Muscle of leg (tissue), 11 donors: ENCODE measurements around the gene SERPINB13. TPM values are rescaled to one million over a fixed set of nuclear protein-coding genes. Genes with fewer than 3 reads are reported as not detected.
"Not testable (repeated sequence)": the region's sequence is repeated elsewhere in the genome, so short reads cannot be mapped to it uniquely, and the experiment has no call there.

ENCODE experiments used
- DNase-seq: peaks from one replicate; pipeline ENCODE4 v3.0.0; 2013
- H3K27ac ChIP-seq: one replicate; pipeline ENCODE4 v1.5.1; 2013; ENCODE audit warnings: mild to moderate bottlenecking, low read length, control low read depth
- H3K27me3 ChIP-seq: one replicate; pipeline ENCODE4 v1.6.1; 2013; ENCODE audit warnings: low read length; ENCODE audit not compliant: control insufficient read depth, insufficient read depth
- H3K36me3 ChIP-seq: one replicate; pipeline ENCODE4 v1.6.1; 2013; ENCODE audit warnings: low read length; ENCODE audit not compliant: control insufficient read depth, insufficient read depth
- H3K4me1 ChIP-seq: one replicate; pipeline ENCODE4 v1.6.1; 2013; ENCODE audit warnings: low read length; ENCODE audit not compliant: control insufficient read depth, insufficient read depth
- H3K4me3 ChIP-seq: one replicate; pipeline ENCODE4 v1.5.1; 2013; ENCODE audit warnings: low read length, control low read depth
- H3K9me3 ChIP-seq: replicated peaks from 2 replicates; pipeline ENCODE4 v1.6.1; 2013; ENCODE audit warnings: low read depth, low read length; ENCODE audit not compliant: control insufficient read depth
- WGBS: methylation state at CpG from one replicate; pipeline ENCODE4 v1.1.5; 2013; ENCODE audit warnings: missing lambda C conversion rate; ENCODE audit not compliant: insufficient coverage; 5-methylcytosine and 5-hydroxymethylcytosine counted together
- polyA plus RNA-seq, 8 donors: library from polyadenylated mRNA; unstranded; fragments of 120-200 nt; gene quantifications; one replicate each; pipeline versions ENCODE4 v1.2.1 to v1.2.3, GENCODE V29; 2013; ENCODE audit warnings: inconsistent platforms in 1 of 8, low replicate concordance in 1 of 8; ENCODE audit not compliant: insufficient read length in 8 of 8, insufficient read depth in 1 of 8
- total RNA-seq: library from RNA; stranded (reverse); fragments of 120-200 nt; gene quantifications from one replicate; pipeline ENCODE4 v1.2.4, GENCODE V29; 2013

SERPINB13 gene
- total and polyA plus RNA-seq, 9 donors: 0.04 to 3.1 (median 0.16) TPM; not detected in 6

DNA sequence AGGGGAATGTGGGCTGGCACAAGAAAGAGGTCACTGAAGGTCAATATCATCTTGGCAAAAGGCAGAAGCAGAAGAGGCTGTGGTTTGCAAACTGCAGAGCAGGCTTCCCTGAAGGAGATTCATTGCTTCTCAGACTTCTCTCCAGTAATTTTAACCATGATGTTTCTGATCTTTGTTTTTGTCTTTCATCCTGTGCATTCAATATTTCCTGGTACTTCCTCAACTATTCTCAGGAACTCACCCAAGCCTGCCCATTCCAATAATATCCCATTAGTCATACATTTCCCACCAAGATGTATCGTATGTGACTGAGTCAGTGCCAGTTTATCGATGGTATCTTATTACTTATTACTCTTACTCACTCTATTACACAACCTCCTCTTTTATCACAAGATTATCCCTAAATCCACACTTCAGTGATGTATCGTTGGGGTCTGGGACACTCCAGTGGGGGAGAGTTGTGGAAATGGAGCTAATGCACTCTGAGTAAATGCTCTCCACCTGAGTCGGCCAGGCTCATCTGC lies 54.1 kb downstream of the SERPINB13 start:
- not testable (repeated sequence) for H3K4me3 ChIP-seq, H3K27me3 ChIP-seq, H3K27ac ChIP-seq, H3K36me3 ChIP-seq, H3K4me1 ChIP-seq, H3K9me3 ChIP-seq, DNase-seq
- no CpG with 5 or more reads among the region's 4 CpGs for WGBS

DNA sequence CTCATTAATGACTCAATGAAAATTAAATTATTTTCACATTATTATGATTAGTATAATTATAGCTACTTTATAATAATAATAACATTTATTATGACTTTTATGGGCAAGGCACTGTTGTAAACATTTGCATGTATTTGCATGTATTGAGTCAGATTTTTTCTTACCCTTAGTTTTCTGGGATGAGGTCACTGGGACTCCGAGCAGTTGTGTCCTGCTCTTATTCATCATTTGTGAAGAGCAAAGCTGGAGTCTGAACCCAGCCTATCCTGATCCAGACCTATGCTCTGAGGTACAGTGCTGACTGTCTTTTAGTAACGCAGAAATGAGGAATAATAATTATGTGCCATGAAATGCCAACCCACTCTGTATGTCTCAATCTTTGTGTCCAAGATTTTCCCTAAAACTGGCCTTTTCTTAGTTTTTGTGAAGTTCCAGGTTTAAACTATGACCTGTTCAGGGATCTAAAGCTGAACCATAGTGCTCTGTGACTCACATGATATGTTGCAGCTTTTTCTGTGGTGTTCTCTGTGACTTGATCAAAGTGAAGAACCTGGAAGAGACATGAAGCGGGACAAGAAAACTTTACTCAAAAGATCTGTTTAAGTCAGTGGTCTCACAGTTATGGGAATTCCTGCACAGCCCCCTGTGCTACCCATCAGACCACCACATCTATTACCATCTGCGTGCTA lies 55.7 kb downstream of the SERPINB13 start:
- not testable (repeated sequence) for H3K4me3 ChIP-seq, H3K36me3 ChIP-seq, H3K27me3 ChIP-seq, H3K4me1 ChIP-seq, DNase-seq, H3K9me3 ChIP-seq, H3K27ac ChIP-seq
- 80% methylated on average over 1 of the region's 4 CpGs for WGBS

- not testable (repeated sequence) for H3K9me3 ChIP-seq, DNase-seq, H3K27ac ChIP-seq, H3K36me3 ChIP-seq, H3K27me3 ChIP-seq, H3K4me1 ChIP-seq, H3K4me3 ChIP-seq
- no CpG with 5 or more reads among the region's 2 CpGs for WGBS
These were observed 57.0 kb downstream of the SERPINB13 start, which contains the start of gene SERPINB4 for GRCh38 chr18:63644142-63644541. Gene SERPINB4, minus strand, starts transcription at chr18:63644256. Its CDS starts 679 bp downstream, at chr18:63643577.

DNA sequence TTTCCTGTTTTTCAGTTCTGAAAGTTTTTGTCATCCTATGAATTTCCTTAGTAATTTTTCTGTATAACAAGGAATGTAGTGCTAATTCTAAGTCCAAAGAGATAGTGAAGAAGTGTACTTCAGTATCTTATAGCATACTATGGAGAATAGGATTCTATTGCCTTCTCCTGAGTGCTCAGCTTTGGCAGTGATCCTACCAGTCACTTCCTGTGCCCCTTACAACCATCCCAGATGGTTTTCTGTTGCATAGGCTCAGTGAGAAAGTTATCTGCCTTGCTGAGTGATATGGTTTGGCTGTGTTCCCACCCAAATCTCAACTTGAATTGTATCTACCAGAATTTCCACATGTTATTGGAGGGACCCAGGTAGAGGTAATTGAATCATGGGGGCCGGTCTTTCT lies 57.6 kb downstream of the SERPINB13 start:
- H3K27ac ChIP-seq, H3K9me3 ChIP-seq: not testable (repeated sequence)
- WGBS: no CpG with 5 or more reads among the region's 1 CpG

DNA sequence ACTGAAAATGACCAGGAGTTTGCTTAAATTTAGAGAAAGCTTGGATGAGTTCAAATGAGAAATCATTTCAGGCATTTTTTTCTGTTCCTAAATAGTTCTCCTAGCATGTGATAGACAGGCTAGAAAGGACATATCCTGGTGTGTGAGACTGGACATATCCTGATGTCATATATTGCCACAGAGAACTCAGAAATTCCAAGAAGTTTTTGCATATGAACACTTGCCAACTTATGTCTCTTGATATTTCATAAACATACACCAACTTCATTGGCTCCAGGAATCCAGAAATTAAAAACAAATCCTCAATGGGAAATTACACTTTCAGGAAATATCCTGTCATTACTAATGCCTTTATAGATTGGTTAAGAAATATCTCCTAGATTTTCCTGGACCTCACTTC lies 59.8 kb downstream of the SERPINB13 start:
- Histone ChIP-seq H3K27me3 (no peaks in the 10 kb centered on the region), H3K27ac (no peak overlapping the region), H3K9me3 (no peaks in the 10 kb centered on the region), H3K36me3 (no peaks in the 10 kb centered on the region), H3K4me3 (no peak overlapping the region), H3K4me1 (no peaks in the 10 kb centered on the region)
- no peak for DNase-seq

More for the DNA sequence above, 57.6 kb downstream of the SERPINB13 start:
- H3K27me3 ChIP-seq, H3K4me1 ChIP-seq, DNase-seq, H3K4me3 ChIP-seq, H3K36me3 ChIP-seq: not testable (repeated sequence)

DNA sequence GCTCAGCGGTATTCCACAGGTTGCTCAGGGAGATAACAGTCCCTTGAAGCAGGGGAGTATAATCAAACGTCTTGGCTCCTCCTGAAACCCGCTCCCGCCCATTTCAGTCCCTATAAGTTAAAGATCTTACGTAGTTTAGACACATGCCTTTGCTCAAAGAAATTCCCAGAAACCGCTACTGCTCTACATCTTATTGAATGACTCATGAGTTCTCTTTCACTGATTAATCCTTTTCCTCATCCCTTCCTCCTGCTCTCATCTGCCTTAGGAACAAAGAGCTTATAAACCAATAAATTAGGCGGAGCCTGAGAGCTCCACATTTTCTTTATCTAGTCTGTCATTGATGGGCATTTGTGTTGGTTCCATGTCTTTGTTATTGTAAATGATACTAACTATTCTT lies 61.1 kb downstream of the SERPINB13 start:
- Histone ChIP-seq H3K27ac (no peak overlapping the region), H3K36me3 (no peaks in the 10 kb centered on the region), H3K4me1 (no peaks in the 10 kb centered on the region), H3K9me3 (no peaks in the 10 kb centered on the region), H3K27me3 (no peaks in the 10 kb centered on the region), H3K4me3 (no peak overlapping the region)
- WGBS: 83% methylated on average over 4 of the region's 7 CpGs
- no peak for DNase-seq

Other genes with a start within 250 kb of the SERPINB13 start
- gene KDSR, start 220.1 kb upstream of the SERPINB13 start, total RNA-seq: 13.9 TPM
- 10 to 100 TPM; 18.8 to 34.7 (median 24.7) TPM for gene KDSR, start 220.1 kb upstream of the SERPINB13 start, polyA plus RNA-seq
- gene VPS4B, start 164.9 kb upstream of the SERPINB13 start, total RNA-seq: 26.6 TPM
- 10 to 100 TPM; 19.6 to 35.0 (median 23.8) TPM for gene VPS4B, start 164.9 kb upstream of the SERPINB13 start, polyA plus RNA-seq
- not detected for gene SERPINB5, start 110.4 kb upstream of the SERPINB13 start, total RNA-seq
- gene SERPINB5, start 110.4 kb upstream of the SERPINB13 start, polyA plus RNA-seq: 1 to 10 TPM in 1 of 8 donors, under 1 TPM in 2, not detected in 5; 0.26 to 4.3 (median 0.76) TPM
- gene SERPINB12, start 45.0 kb upstream of the SERPINB13 start, total RNA-seq: 0.62 TPM
- 1 to 10 TPM in 1 of 8 donors, under 1 TPM in 7; 0.23 to 1.3 (median 0.43) TPM for gene SERPINB12, start 45.0 kb upstream of the SERPINB13 start, polyA plus RNA-seq
- gene SERPINB4, start 56.9 kb downstream of the SERPINB13 start, total RNA-seq: not detected
- under 1 TPM in 2 of 8 donors, not detected in 6; 0.23 to 0.34 TPM for gene SERPINB4, start 56.9 kb downstream of the SERPINB13 start, polyA plus RNA-seq
- not detected for gene SERPINB3, start 74.5 kb downstream of the SERPINB13 start, total RNA-seq
- gene SERPINB3, start 74.5 kb downstream of the SERPINB13 start, polyA plus RNA-seq: under 1 TPM in 1 of 8 donors, not detected in 7; 0.65 TPM
- gene SERPINB11, start 115.6 kb downstream of the SERPINB13 start, total RNA-seq: not detected
- gene SERPINB11, start 115.6 kb downstream of the SERPINB13 start, polyA plus RNA-seq: not detected
- gene SERPINB7, start 188.1 kb downstream of the SERPINB13 start, total RNA-seq: not detected
- 10 to 100 TPM in 1 of 8 donors, under 1 TPM in 2, not detected in 5; 0.12 to 10.1 (median 0.42) TPM for gene SERPINB7, start 188.1 kb downstream of the SERPINB13 start, polyA plus RNA-seq